Measurements from ENCODE around the gene NAT14.

- TF ChIP-seq POLR2AphosphoS5 (IDR thresholded peaks at IDR 0.05; ENCODE audit: low read depth, low read length) (no peak), JUND (IDR thresholded peaks at IDR 0.05) (no peak)
Observed at GRCh38 chr19:55489711-55490477, 4.9 kb downstream of the NAT14 start.
